Measurements from ENCODE around the gene HCN1. TPM values are rescaled to one million over a fixed set of nuclear protein-coding genes. Genes with fewer than 3 reads are reported as not detected.

The HCN1 gene
- total and polyA plus RNA-seq, 2 of the 8 experiments (the other 6 are each of a cell fraction or from before 2014, with no cell fraction given): 1.1 to 6.7 TPM

DNA sequence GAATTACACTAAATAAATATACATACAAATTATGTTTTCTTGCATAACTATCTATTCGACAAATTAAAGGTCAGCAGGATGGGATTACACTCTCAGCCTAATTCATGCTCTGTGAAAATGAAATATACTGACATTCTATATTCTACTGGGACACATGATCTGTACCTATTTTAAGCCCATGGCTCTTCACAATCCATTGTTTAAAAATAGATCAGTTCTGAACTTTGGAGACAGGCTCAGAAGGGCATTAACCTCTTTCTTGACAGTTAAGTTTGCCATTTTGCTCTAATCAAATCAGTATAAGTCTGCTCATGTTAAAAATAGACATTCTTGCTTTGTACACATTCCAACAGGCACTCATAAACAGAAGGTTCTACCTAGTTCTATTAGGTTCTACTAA lies 361.2 kb downstream of the HCN1 start:
- Histone ChIP-seq H3K56ac (replicated peaks; ENCODE audit: insufficient read length, low read depth, low read length) (no peak overlapping the region), H3K4me2 (ENCODE audit: insufficient read depth in 1 of 2, low read depth in 2 of 2, low read length in 2 of 2) (no peak overlapping the region), H3K27ac (ENCODE audit: low read depth, low read length) (no peak overlapping the region), H4K8ac (ENCODE audit: extremely low read depth, insufficient read depth, low read length) (no peak overlapping the region), H4K91ac (replicated peaks; ENCODE audit: insufficient read length, low read length) (no peak overlapping the region), H3K79me2 (ENCODE audit: control insufficient read depth in 1 of 2, insufficient read depth in 2 of 2, low read length in 2 of 2) (no peaks in the 10 kb centered on the region), H2BK20ac (ENCODE audit: low read length) (no peak overlapping the region), H2AK5ac (ENCODE audit: low read depth, low read length) (no peak overlapping the region), H3K23ac (ENCODE audit: insufficient read length) (no peak overlapping the region), H3K79me1 (ENCODE audit: low read depth, low read length) (no peaks in the 10 kb centered on the region), H3K14ac (ENCODE audit: insufficient read length) (no peak overlapping the region), H3K27me3 (replicated peaks in 1 of 4; ENCODE audit: control insufficient read depth in 3 of 4, extremely low read depth in 1 of 4, insufficient read depth in 3 of 4, low read length in 3 of 4) (no peaks in the 10 kb centered on the region), H3K4me1 (replicated peaks in 1 of 4; ENCODE audit: control insufficient read depth in 3 of 4, insufficient read depth in 4 of 4, low read length in 3 of 4) (no peaks in the 10 kb centered on the region), H2BK12ac (ENCODE audit: low read depth, low read length) (no peak overlapping the region), H3K9me3 (ENCODE audit: insufficient read depth in 2 of 2, low read depth in 1 of 2, low read length in 1 of 2) (no peaks in the 10 kb centered on the region), H4K5ac (ENCODE audit: insufficient read length, low read depth, low read length) (no peak overlapping the region), H2BK15ac (ENCODE audit: low read length) (no peak overlapping the region), H2AFZ (ENCODE audit: low read length) (no peak overlapping the region), H3K36me3 (ENCODE audit: control insufficient read depth in 2 of 4, insufficient read depth in 4 of 4, low read length in 3 of 4) (no peaks in the 10 kb centered on the region), H2BK120ac (replicated peaks; ENCODE audit: low read depth, low read length) (no peak overlapping the region), H3K18ac (ENCODE audit: extremely low read depth, low read length) (no peak overlapping the region), H2BK5ac (ENCODE audit: low read depth, low read length) (no peak overlapping the region), H4K20me1 (replicated peaks in 1 of 2; ENCODE audit: control insufficient read depth in 1 of 2, insufficient read depth in 2 of 2, low read length in 2 of 2) (no peaks in the 10 kb centered on the region), H3K4ac (replicated peaks; ENCODE audit: insufficient read length, low read depth, low read length) (no peak overlapping the region), H3K4me3 (ENCODE audit: extremely low read depth in 1 of 4, insufficient read depth in 2 of 4, low read depth in 3 of 4, low read length in 4 of 4) (no peak overlapping the region), H3K23me2 (ENCODE audit: low read depth, low read length) (no peaks in the 10 kb centered on the region), H3K9ac (replicated peaks in 1 of 4; ENCODE audit: extremely low read depth in 1 of 4, low read depth in 3 of 4, low read length in 3 of 4) (no peak overlapping the region)
- WGBS, 2 experiments (ENCODE audit: extremely low coverage in 1 of 2, insufficient coverage in 1 of 2, insufficient read length in 1 of 2, insufficient replicate concordance in 2 of 2, low coverage in 1 of 2, low lambda C conversion rate in 2 of 2, missing lambda C conversion rate in 1 of 2): 85% methylated on average over 1 of the region's 1 CpG; no CpG with 5 or more reads in 1 of the 2 experiments
- DNase-seq (ENCODE audit: low read depth in 1 of 2, low spot score in 2 of 2) (no peak), FAIRE-seq (no peak)
- no peak for TF ChIP-seq BRCA1 (IDR thresholded peaks at IDR 0.05; ENCODE audit: low read depth, low read length)
- no peak for TF ChIP-seq BACH1 (IDR thresholded peaks at IDR 0.05; ENCODE audit: low read length)
- TF ChIP-seq CEBPB (IDR thresholded peaks at IDR 0.05; ENCODE audit: low read depth, low read length): no peak
- TF ChIP-seq TCF12 (IDR thresholded peaks at IDR 0.05; ENCODE audit: low read depth, low read length): no peak
- no peak for TF ChIP-seq KDM4A (IDR thresholded peaks at IDR 0.05; ENCODE audit: low read depth, low read length, severe bottlenecking)
- TF ChIP-seq SIX5 (IDR thresholded peaks at IDR 0.05; ENCODE audit: low read depth, low read length): no peak
- no peak for TF ChIP-seq POLR2AphosphoS5 (IDR thresholded peaks at IDR 0.05; ENCODE audit: low read depth, low read length)
- CTCF ChIA-PET (ENCODE audit: partially characterized antibody): interaction anchor here (1.2 kb wide), 1 partner anchor 296 kb away, joined by 3 read pairs; no protein-coding TSS in a partner anchor
- POLR2A ChIA-PET (ENCODE audit: partially characterized antibody): no interaction called here

Measured in H1 (cell line).